IMR-90 (cell line): ENCODE measurements around the gene ROBO2. TPM values are rescaled to one million over a fixed set of nuclear protein-coding genes. Genes with fewer than 3 reads are reported as not detected.

Source experiments
- ATAC-seq: fragments of 200-7000 bp; cut with Tn5 transposase; 2 replicates; pipeline ENCODE4 v1.9.1; 2020; ENCODE audit warnings: low read depth, mild to moderate bottlenecking, moderate library complexity
- BruUV-seq: library from RNA; stranded (reverse); fragments of 400-500 nt; replicated peaks from 2 replicates; lab custom pipeline; 2021; lab: Mats Ljungman, UMichigan
- CTCF ChIA-PET: fragments of 300-600 bp; formaldehyde crosslinking; extraction: SDS; loops from one replicate; lab custom pipeline; 2021; ENCODE audit warnings: antibody characterized with exemption; lab: Yijun Ruan, JAX
- POLR2A ChIA-PET: fragments of 300-600 bp; sonication (Branson Sonifier 250); formaldehyde crosslinking; loops from one replicate; lab custom pipeline; 2022; ENCODE audit warnings: antibody characterized with exemption; ENCODE audit not compliant: unreplicated experiment; lab: Charles Lee
- DNase-seq: peaks from one replicate; pipeline ENCODE4 v3.0.0; 2013
- H2AFZ ChIP-seq: replicated peaks from 2 replicates; pipeline ENCODE3; 2013; ENCODE audit warnings: low read length, mild to moderate bottlenecking; ENCODE audit not compliant: poor library complexity
- H2AK5ac ChIP-seq: 2 replicates; pipeline ENCODE4 v1.6.1; 2013; ENCODE audit warnings: low read depth, low read length, inconsistent platforms
- H2AK9ac ChIP-seq: replicated peaks from 2 replicates; pipeline ENCODE3; 2013; ENCODE audit warnings: mild to moderate bottlenecking, low read depth, low read length, moderate library complexity; ENCODE audit not compliant: poor library complexity
- H2BK120ac ChIP-seq: 2 replicates; pipeline ENCODE4 v1.6.1; 2013; ENCODE audit warnings: low read depth, low read length, inconsistent platforms
- H2BK15ac ChIP-seq: 3 replicates; pipeline ENCODE4 v1.6.1; 2013; ENCODE audit warnings: low read depth, low read length, inconsistent platforms
- H2BK20ac ChIP-seq: 2 replicates; pipeline ENCODE4 v1.6.1; 2013; ENCODE audit warnings: low read depth, mild to moderate bottlenecking, inconsistent platforms, low read length, moderate library complexity
- H2BK5ac ChIP-seq: 2 replicates; pipeline ENCODE4 v1.6.1; 2013; ENCODE audit warnings: mild to moderate bottlenecking, low read depth, low read length, inconsistent platforms; ENCODE audit not compliant: poor library complexity, severe bottlenecking
- H3K14ac ChIP-seq: replicated peaks from 2 replicates; pipeline ENCODE4 v1.6.1; 2013; ENCODE audit warnings: low read depth, low read length, inconsistent platforms
- H3K18ac ChIP-seq: 2 replicates; pipeline ENCODE4 v1.6.1; 2013; ENCODE audit warnings: low read depth, low read length, control low read depth
- H3K23ac ChIP-seq: 2 replicates; pipeline ENCODE4 v1.6.1; 2013; ENCODE audit warnings: low read depth, low read length, inconsistent platforms
- H3K27ac ChIP-seq: 2 replicates; pipeline ENCODE4 v1.5.1; 2013; ENCODE audit warnings: mild to moderate bottlenecking, control low read depth, low read length; ENCODE audit not compliant: insufficient read depth
- H3K27me3 ChIP-seq: 2 replicates; pipeline ENCODE4 v1.6.1; 2013; ENCODE audit warnings: low read length; ENCODE audit not compliant: control insufficient read depth, insufficient read depth
- H3K36me3 ChIP-seq: 2 replicates; pipeline ENCODE4 v1.6.1; 2013; ENCODE audit warnings: low read length, mixed read lengths; ENCODE audit not compliant: control insufficient read depth, insufficient read depth
- H3K4ac ChIP-seq: 2 replicates; pipeline ENCODE4 v1.6.1; 2013; ENCODE audit warnings: low read depth, low read length, inconsistent platforms
- H3K4me1 ChIP-seq: 2 replicates; pipeline ENCODE4 v1.6.1; 2013; ENCODE audit warnings: low read length, mixed read lengths; ENCODE audit not compliant: control insufficient read depth, insufficient read depth
- H3K4me2 ChIP-seq: 2 replicates; pipeline ENCODE4 v1.6.1; 2013; ENCODE audit warnings: low read depth, mild to moderate bottlenecking, control low read depth, low read length, moderate library complexity
- H3K4me3 ChIP-seq: 2 replicates; pipeline ENCODE4 v1.5.1; 2013; ENCODE audit warnings: low read depth, mild to moderate bottlenecking, control low read depth, low read length, moderate library complexity; ENCODE audit not compliant: insufficient read depth
- H3K56ac ChIP-seq: 2 replicates; pipeline ENCODE4 v1.6.1; 2013; ENCODE audit warnings: low read length, inconsistent platforms; ENCODE audit not compliant: insufficient read depth; ENCODE audit errors: extremely low read depth
- H3K79me1 ChIP-seq, 2 experiments: 2 replicates each; pipeline ENCODE4 v1.6.1; 2013; ENCODE audit warnings: low read length in 2 of 2, inconsistent platforms in 1 of 2, low read depth in 1 of 2
- H3K9ac ChIP-seq: 2 replicates; pipeline ENCODE4 v1.6.1; 2013; ENCODE audit warnings: low read depth, low read length, control low read depth
- H3K9me1 ChIP-seq: 2 replicates; pipeline ENCODE4 v1.6.1; 2013; ENCODE audit warnings: low read length, inconsistent platforms; ENCODE audit not compliant: insufficient read depth
- H3K9me3 ChIP-seq: 2 replicates; pipeline ENCODE4 v1.6.1; 2013; ENCODE audit warnings: low read length; ENCODE audit not compliant: control insufficient read depth, insufficient read depth
- H4K20me1 ChIP-seq: 2 replicates; pipeline ENCODE4 v1.6.1; 2013; ENCODE audit warnings: low read length, inconsistent platforms; ENCODE audit not compliant: insufficient read depth
- H4K5ac ChIP-seq: 2 replicates; pipeline ENCODE4 v1.6.1; 2013; ENCODE audit warnings: mild to moderate bottlenecking, low read depth, low read length, control low read depth
- H4K8ac ChIP-seq, 2 experiments: 2 replicates each; pipeline ENCODE4 v1.6.1; 2013; ENCODE audit warnings: low read depth in 2 of 2, low read length in 2 of 2, control low read depth in 1 of 2, inconsistent platforms in 1 of 2
- H4K91ac ChIP-seq: 2 replicates; pipeline ENCODE4 v1.6.1; 2013; ENCODE audit warnings: low read depth, low read length, inconsistent platforms; ENCODE audit not compliant: insufficient read depth
- BHLHE40 ChIP-seq: fragments of 150-350 bp; IDR thresholded peaks from 2 replicates; pipeline ENCODE4 v1.6.1; 2016; ENCODE audit warnings: mild to moderate bottlenecking, low read depth, low read length
- CEBPB ChIP-seq: IDR thresholded peaks from 2 replicates; pipeline ENCODE4 v1.6.1; 2012; ENCODE audit warnings: low read depth, low read length, improper control_type of control experiment
- CHD1 ChIP-seq: IDR thresholded peaks from 2 replicates; pipeline ENCODE4 v1.6.1; 2012; ENCODE audit warnings: low read depth, low read length, improper control_type of control experiment
- CTCF ChIP-seq: conservative IDR thresholded peaks from 2 replicates; pipeline ENCODE4 v1.5.1; 2012; ENCODE audit warnings: mild to moderate bottlenecking, low read depth, low read length, improper control_type of control experiment
- ELK1 ChIP-seq: fragments of 150-350 bp; IDR thresholded peaks from 2 replicates; pipeline ENCODE4 v1.6.1; 2016; ENCODE audit warnings: low read depth, mild to moderate bottlenecking, low read length, moderate library complexity, borderline replicate concordance
- FOS ChIP-seq: fragments of 150-350 bp; IDR thresholded peaks from 2 replicates; pipeline ENCODE4 v1.6.1; 2016; ENCODE audit warnings: low read depth, low read length
- MAFK ChIP-seq: IDR thresholded peaks from 2 replicates; pipeline ENCODE4 v1.6.1; 2012; ENCODE audit warnings: low read depth, low read length, improper control_type of control experiment
- MAZ ChIP-seq: IDR thresholded peaks from 2 replicates; pipeline ENCODE4 v1.6.1; 2012; ENCODE audit warnings: low read depth, mild to moderate bottlenecking, low read length, improper control_type of control experiment, moderate library complexity, borderline replicate concordance
- MXI1 ChIP-seq: IDR thresholded peaks from 2 replicates; pipeline ENCODE4 v1.6.1; 2012; ENCODE audit warnings: low read depth, mild to moderate bottlenecking, low read length, moderate library complexity, borderline replicate concordance
- NFE2L2 ChIP-seq: fragments of 150-350 bp; IDR thresholded peaks from 2 replicates; pipeline ENCODE4 v1.6.1; 2016; ENCODE audit warnings: low read depth, mild to moderate bottlenecking, low read length
- POLR2A ChIP-seq: IDR thresholded peaks from 2 replicates; pipeline ENCODE4 v1.6.1; 2012; ENCODE audit warnings: mild to moderate bottlenecking, low read depth, low read length
- RAD21 ChIP-seq: IDR thresholded peaks from 2 replicates; pipeline ENCODE4 v1.6.1; 2012; ENCODE audit warnings: low read length, improper control_type of control experiment
- RCOR1 ChIP-seq: IDR thresholded peaks from 2 replicates; pipeline ENCODE4 v1.6.1; 2012; ENCODE audit warnings: mild to moderate bottlenecking, low read length, improper control_type of control experiment; ENCODE audit not compliant: insufficient replicate concordance
- RFX5 ChIP-seq: IDR thresholded peaks from 2 replicates; pipeline ENCODE4 v1.8.0; 2012; ENCODE audit warnings: low read depth, mild to moderate bottlenecking, low read length, moderate library complexity
- SMC3 ChIP-seq: fragments of 150-350 bp; IDR thresholded peaks from 2 replicates; pipeline ENCODE4 v1.6.1; 2016; ENCODE audit warnings: low read depth, mild to moderate bottlenecking, antibody characterized with exemption, low read length, moderate library complexity
- USF2 ChIP-seq: fragments of 150-350 bp; IDR thresholded peaks from 2 replicates; pipeline ENCODE4 v1.6.1; 2017; ENCODE audit warnings: mild to moderate bottlenecking, antibody characterized with exemption, low read length, low read depth
- WGBS, 2 experiments: methylation state at CpG; one replicate each; pipeline versions ENCODE4 v1.1.5 to v1.1.7; 2013; ENCODE audit warnings: missing lambda C conversion rate in 2 of 2; ENCODE audit not compliant: insufficient read length in 1 of 2; ENCODE audit errors: extremely low coverage in 2 of 2; 5-methylcytosine and 5-hydroxymethylcytosine counted together
- dilution Hi-C: fragments of 300-500 bp; cut with HindIII; formaldehyde crosslinking; loops from one replicate; pipeline ENCODE4 v1.14.3; 2018; ENCODE audit warnings: low sequenced_read_pairs; ENCODE audit not compliant: unreplicated experiment
- in situ Hi-C: fragments of 300-500 bp; cut with MboI; formaldehyde crosslinking; loops from 3 replicates; pipeline ENCODE4 v1.14.3; 2019; ENCODE audit warnings: low sequenced_read_pairs, inconsistent platforms, mixed read lengths
- intact Hi-C: fragments of 100-400 bp; cut with micrococcal nuclease; formaldehyde crosslinking; loops from 2 replicates; pipeline ENCODE4 v1.10.0; 2022
- polyA plus RNA-seq, 3 experiments: library from polyadenylated mRNA; depleted of rRNA; stranded (reverse); fragments of >200 nt; gene quantifications; 2 replicates each; pipeline ENCODE4 v1.2.3, GENCODE V29; 2012; ENCODE audit warnings: low replicate concordance in 1 of 3
- total RNA-seq: library from RNA; depleted of rRNA; stranded (reverse); fragments of >200 nt; gene quantifications from 2 replicates; pipeline ENCODE4 v1.2.3, GENCODE V29; 2012

The ROBO2 gene
- total and polyA plus RNA-seq, 2 of the 4 experiments (the other 2 are of a cell fraction): 9.3 to 14.5 TPM

- Histone ChIP-seq H2BK15ac (no peak overlapping the region), H4K5ac (no peak overlapping the region), H2BK20ac (no peak overlapping the region), H2AFZ (no peak overlapping the region), H3K56ac (no peak overlapping the region), H2BK5ac (no peak overlapping the region), H4K20me1 (no peaks in the 10 kb centered on the region), H3K9me1 (no peaks in the 10 kb centered on the region), H3K4me2 (no peak overlapping the region), H2AK9ac (no peak overlapping the region), H3K4me1 (no peaks in the 10 kb centered on the region), H3K27me3 (no peaks in the 10 kb centered on the region), H3K23ac (no peak overlapping the region), H3K4ac (no peak overlapping the region), H4K91ac (no peak overlapping the region), H3K14ac (no peak overlapping the region), H3K4me3 (no peak overlapping the region), H3K9me3 (no peaks in the 10 kb centered on the region), H2BK120ac (no peak overlapping the region), H4K8ac (no peak overlapping the region), H2AK5ac (no peak overlapping the region), H3K79me1 (no peaks in the 10 kb centered on the region), H3K18ac (no peak overlapping the region), H3K36me3 (no peaks in the 10 kb centered on the region), H3K9ac (no peak overlapping the region), H3K27ac (no peak overlapping the region)
- TF ChIP-seq MAFK (no peak), CEBPB (no peak), CTCF (no peak), USF2 (no peak), CHD1 (no peak), RAD21 (no peak), BHLHE40 (no peak), ELK1 (no peak), POLR2A (no peak), SMC3 (no peak), RCOR1 (no peak), NFE2L2 (no peak), FOS (no peak), MAZ (no peak), MXI1 (no peak), RFX5 (no peak)
- ChIA-PET POLR2A (no interaction called here), CTCF (no interaction called here)
- no peak for ATAC-seq
- WGBS, 2 experiments: no CpG with 5 or more reads among the region's 2 CpGs
- intact Hi-C loops: no loop called here
- BruUV-seq: no TSS peak
- in situ Hi-C loops: no loop called here
- no peak for DNase-seq
- dilution Hi-C loops: no loop called here
Measured at GRCh38 chr3:77411334-77411733, 371.4 kb downstream of the ROBO2 start.
